H1 (cell line): ENCODE data around the gene NADSYN1. TPM values are rescaled to one million over a fixed set of nuclear protein-coding genes. Genes with fewer than 3 reads are reported as not detected.

Experiments used
- KDM4A ChIP-seq: IDR thresholded peaks from one replicate; pipeline ENCODE4 v1.7.1; 2012; ENCODE audit warnings: low read depth, mild to moderate bottlenecking, moderate library complexity, low read length, inconsistent platforms; ENCODE audit not compliant: severe bottlenecking
- SP2 ChIP-seq: IDR thresholded peaks from 2 replicates; pipeline ENCODE4 v1.6.1; 2012; ENCODE audit warnings: mild to moderate bottlenecking, low read length, inconsistent platforms
- YY1 ChIP-seq: IDR thresholded peaks from 2 replicates; pipeline ENCODE4 v1.6.1; 2011; ENCODE audit warnings: low read depth, mild to moderate bottlenecking, low read length
- ZNF274 ChIP-seq: IDR thresholded peaks from 2 replicates; pipeline ENCODE4 v1.7.0; 2012; ENCODE audit warnings: low read length, borderline replicate concordance; ENCODE audit errors: extremely low read depth
- polyA plus RNA-seq, 7 experiments: library from polyadenylated mRNA; depleted of rRNA in 3 of 7; stranded (reverse) in 5 of 7; unstranded in 2 of 7; fragments of >200 nt in 5 of 7; fragments of 200-250 nt in 2 of 7; gene quantifications; 1 replicate in 5 of 7; 2 replicates in 1 of 7; 4 replicates in 1 of 7; pipeline versions ENCODE4 v1.2.1 to v1.2.3, GENCODE V29; 2011 to 2013; ENCODE audit warnings: missing spikeins in 2 of 7, mixed read lengths in 2 of 7
- total RNA-seq: library from RNA; stranded (reverse); fragmentation: NEBNext Ultra II Directional; extraction: Animal tissue kit (Norgen Biotek cat#: 25700); gene quantifications from 2 replicates; pipeline ENCODE4 v1.2.1, GENCODE V29; 2021

Gene NADSYN1
- total and polyA plus RNA-seq, 2 of the 8 experiments (the other 6 are each of a cell fraction or from before 2014, with no cell fraction given): 38.3 to 38.6 TPM

GRCh38 chr11:71453918-71454304 lies 908 bp downstream of the NADSYN1 start (continued):
- TF ChIP-seq KDM4A (no peak), SP2 (no peak), YY1 (no peak), ZNF274 (no peak)
- TF ChIP-seq, all 59 proteins: peak for 0
